GM21717 (cell line): Measurements from ENCODE around the gene KCNH1.

ENCODE experiments used
- ATAC-seq: cut with Tn5 transposase; IDR thresholded peaks from one replicate; pipeline ENCODE4 v1.9.1; 2021; ENCODE audit warnings: mild to moderate bottlenecking, moderate library complexity; ENCODE audit not compliant: unreplicated experiment

The KCNH1 gene

GRCh38 chr1:210932104-210932503 lies 201.8 kb downstream of the KCNH1 start:
- ATAC-seq: no peak

DNA sequence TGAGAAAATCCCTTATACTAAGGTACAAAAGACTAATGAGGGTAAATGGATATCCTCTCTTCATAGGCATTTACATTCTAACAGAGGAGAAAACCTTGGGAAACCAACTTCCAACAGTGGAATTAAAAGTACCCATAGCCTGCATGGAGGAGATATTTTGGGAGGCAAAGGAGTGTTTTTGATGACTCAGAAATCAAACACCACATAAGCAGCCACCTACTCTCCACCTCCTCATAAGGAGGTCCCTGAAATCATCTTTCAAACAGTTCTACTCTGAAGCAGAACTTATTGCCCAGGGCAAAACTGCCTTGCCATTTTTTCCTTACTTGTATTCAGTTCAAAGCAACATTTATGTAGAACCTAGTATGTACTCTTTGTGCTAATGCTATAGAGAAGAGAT lies 211.3 kb downstream of the KCNH1 start:
- ATAC-seq: no peak

DNA sequence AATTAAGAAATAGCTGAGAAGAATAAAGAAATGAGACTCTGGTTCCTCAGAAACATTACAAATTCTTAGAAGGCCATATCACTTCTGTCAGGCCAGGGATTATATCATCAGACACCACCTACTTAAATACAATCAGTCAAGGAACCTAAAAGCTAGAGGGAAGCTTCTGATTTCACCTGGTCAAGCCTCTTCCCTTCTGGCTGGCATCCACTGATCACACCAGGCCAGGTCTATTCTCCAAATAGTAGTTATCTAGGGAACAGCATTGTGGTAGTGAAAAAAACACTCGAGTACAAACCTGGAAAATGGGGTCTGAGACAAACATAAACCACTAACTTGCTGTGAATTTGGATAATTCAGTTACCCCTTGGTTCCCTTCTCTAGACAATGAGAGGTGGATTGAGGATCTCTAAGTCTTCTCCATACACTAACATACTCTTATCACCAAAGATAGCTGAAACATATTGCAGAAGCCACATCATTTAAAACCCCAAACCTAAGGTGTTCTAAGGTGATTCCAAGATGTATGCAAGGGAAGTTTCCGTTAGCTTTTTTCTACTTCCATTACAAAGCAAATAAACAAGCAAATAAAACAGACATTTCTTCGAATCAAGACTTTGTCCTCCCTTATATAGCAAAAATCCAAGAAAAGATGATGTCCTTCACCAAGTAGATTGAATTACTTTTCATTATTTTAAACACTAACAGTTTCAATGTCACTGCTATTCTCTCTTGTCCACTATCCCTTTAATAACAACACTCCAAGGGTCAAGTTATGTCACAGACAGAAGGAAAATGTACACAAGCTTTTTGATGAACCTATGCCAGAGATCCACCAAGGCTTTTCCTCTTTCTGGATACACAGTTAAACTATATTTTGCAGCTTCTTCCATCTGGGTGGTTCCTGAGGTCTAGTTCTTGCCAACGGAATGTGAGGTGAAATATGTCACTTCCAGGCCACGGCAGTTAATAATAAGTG lies 212.9 kb downstream of the KCNH1 start:
- ATAC-seq: no peak

GRCh38 chr1:210920258-210920657 lies 213.7 kb downstream of the KCNH1 start:
- ATAC-seq: no peak

GRCh38 chr1:210918893-210919292 lies 215.1 kb downstream of the KCNH1 start:
- ATAC-seq: no peak

GRCh38 chr1:210917560-210918169 lies 216.3 kb downstream of the KCNH1 start:
- ATAC-seq: no peak

GRCh38 chr1:210916548-210916947 lies 217.4 kb downstream of the KCNH1 start:
- no peak for ATAC-seq

GRCh38 chr1:210915890-210916507 lies 217.9 kb downstream of the KCNH1 start:
- no peak for ATAC-seq

GRCh38 chr1:210912752-210913151 lies 221.2 kb downstream of the KCNH1 start:
- ATAC-seq: no peak

DNA sequence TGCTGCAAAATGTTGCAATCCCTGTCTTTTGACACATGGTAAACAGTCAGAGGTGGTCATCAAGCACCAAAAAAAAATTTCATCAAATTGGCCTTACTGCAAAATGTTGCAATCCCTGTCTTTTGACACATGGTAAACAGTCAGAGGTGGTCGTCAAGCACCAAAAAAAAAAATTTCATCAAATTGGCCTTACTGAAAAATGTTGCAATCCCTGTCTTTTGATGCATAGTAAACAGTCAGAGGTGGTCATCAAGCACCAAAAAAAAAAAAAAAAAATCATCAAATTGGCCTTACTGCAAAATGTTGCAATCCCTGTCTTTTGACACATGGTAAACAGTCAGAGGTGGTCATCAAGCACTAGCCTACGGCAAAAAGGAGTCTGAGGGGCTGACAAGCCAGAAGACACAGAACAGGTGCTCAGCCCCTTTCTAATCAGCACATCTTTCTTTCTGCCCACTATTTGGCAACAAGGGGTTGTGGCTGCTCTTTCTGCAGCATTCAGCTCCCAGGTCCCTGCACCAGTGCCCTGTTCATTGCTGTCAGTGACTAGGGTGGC lies 223.8 kb downstream of the KCNH1 start:
- no peak for ATAC-seq

DNA sequence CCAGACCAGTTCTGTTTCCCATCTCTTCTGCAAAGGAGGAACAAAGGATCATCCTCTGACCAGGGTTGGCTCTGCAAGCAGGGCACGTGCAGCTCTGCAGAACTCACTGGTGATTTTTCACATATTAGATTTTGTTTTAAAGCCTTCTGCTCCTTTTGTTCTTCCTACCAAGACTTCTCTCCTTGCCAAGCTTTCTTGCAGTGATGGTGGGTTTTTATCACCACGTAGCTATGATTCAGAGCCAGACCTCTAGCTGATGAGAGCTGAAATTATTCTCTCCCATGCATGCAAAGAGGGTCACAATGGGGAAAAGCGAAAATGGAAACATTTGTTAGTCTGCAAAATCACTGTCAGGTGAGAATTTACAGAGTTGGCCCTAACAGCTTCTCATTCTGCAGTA lies 225.2 kb downstream of the KCNH1 start:
- no peak for ATAC-seq

- ATAC-seq: no peak
Measured at GRCh38 chr1:210908257-210908656, 225.7 kb downstream of the KCNH1 start.

GRCh38 chr1:210907251-210907805 lies 226.6 kb downstream of the KCNH1 start:
- ATAC-seq: no peak

- ATAC-seq: no peak
Measured at GRCh38 chr1:210905944-210906453, 227.9 kb downstream of the KCNH1 start.

DNA sequence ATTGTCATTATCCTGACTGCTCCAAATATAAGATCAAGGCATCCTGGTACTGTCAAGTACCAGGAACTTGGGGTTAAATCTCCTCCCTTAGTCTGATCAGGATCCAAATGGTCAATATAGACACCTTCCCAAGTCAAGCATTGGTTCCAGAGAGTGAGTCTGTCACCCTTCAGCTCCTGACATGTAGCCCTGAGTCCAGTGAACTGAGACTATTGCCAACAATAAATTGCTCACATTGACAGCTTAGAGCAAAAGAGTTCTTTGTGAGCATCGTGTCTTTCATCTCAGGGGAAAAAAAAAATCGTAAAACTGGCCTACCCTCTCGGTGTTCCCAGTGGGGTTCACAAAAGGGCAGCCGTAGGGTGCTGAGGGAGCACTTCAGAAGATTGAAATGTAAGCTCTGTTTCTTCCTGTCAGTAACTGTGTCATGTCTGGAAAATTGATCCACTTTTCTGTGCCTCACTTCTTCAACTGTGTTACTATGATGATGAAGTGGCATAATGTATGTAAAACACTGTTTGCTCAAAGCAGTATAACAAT lies 228.5 kb downstream of the KCNH1 start:
- no peak for ATAC-seq

- ATAC-seq: no peak
Measured at GRCh38 chr1:210901981-210902770, 231.8 kb downstream of the KCNH1 start.

DNA sequence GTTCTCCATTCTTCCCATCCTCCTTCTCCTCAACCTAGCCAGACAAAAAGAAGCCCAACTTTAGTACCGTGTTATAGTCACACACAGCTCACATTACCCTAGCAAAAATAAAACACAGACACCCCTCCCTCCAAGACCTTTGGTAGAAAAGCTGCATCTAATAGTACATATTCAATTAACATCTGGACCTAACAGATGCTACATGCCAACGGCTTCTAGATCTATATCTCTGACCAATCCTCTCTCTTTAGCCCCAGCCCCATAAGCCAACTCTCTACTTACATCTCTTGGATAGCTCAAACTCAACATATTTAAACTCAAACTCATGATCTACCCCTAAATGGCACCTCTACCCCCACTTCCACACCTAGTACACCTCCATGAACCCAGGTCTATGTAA lies 233.1 kb downstream of the KCNH1 start:
- no peak for ATAC-seq

GRCh38 chr1:210900079-210900478 lies 233.9 kb downstream of the KCNH1 start:
- ATAC-seq: no peak

DNA sequence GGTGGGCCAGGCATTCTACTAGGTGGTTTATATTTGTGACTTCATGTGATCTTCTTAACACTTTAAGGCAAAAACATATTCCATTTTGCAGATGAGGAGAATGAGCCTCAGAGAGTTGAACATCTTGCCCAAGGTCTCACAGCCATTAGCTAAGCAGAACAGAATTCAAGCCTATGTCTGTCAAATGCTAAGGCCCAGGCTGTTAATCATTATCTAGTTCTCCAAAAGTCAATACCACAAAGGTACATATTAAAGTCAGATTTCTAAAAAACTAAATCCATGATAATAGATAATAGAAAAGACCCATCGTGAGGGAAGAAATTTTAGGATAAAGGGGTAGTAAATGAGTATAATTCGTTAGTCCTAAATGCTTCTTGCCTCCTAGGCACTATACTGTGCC lies 234.3 kb downstream of the KCNH1 start:
- ATAC-seq: no peak

DNA sequence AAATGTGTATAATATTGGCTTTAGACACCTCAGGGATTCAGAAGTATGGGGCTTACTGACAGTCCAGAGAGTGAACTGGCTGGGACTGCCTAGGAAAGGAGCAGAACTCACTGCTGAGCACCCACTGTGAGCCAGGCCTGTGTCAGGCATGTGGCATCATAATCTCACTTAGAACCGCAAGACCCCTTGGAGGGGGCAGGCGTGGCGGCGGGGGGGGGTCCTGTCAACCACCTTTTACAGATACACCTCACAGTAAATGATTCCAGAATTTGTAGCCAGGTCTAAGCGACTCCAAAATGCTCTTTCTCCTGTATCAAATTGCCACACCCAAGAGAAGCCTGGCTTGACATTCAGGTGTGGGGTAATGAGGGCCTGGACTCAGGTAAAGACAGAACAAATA lies 235.5 kb downstream of the KCNH1 start:
- no peak for ATAC-seq
